Spleen (tissue), 7 donors: Measurements from ENCODE around the gene SLC23A2.

Experiments used
- POLR2A ChIP-seq, 3 donors: fragments of 450-650 bp; IDR thresholded peaks; one replicate each; pipeline ENCODE4 v1.5.1; 2017; ENCODE audit warnings: antibody characterized with exemption in 3 of 3, mild to moderate bottlenecking in 1 of 3
- POLR2AphosphoS5 ChIP-seq, 3 donors: sonication (generic); formaldehyde crosslinking; IDR thresholded peaks; one replicate each; pipeline ENCODE4 v1.5.1; 2017; ENCODE audit warnings: antibody characterized with exemption in 3 of 3
- TF ChIP-seq, protein P1 (sequence below), 11 experiments: fragments of 200-600 bp in 7 of 11; fragments of 450-650 bp in 4 of 11; sonication (generic) in 4 of 11; IDR thresholded peaks in 8 of 11; conservative IDR thresholded peaks in 3 of 11; 1 replicate in 7 of 11; 2 replicates in 4 of 11; pipeline versions ENCODE4 v1.4.0 to v1.8.0; 2016 to 2021; ENCODE audit warnings: antibody characterized with exemption in 11 of 11, inconsistent platforms in 4 of 11, mild to moderate bottlenecking in 1 of 11
- donor health status: DM: no; HTN: no; CAD: no; lungs with moderate emphysema.
- donor health status: DM: no; HTN: no; CAD: no.
- donor health status: DM: no; HTN: no; CAD: no.

DNA sequence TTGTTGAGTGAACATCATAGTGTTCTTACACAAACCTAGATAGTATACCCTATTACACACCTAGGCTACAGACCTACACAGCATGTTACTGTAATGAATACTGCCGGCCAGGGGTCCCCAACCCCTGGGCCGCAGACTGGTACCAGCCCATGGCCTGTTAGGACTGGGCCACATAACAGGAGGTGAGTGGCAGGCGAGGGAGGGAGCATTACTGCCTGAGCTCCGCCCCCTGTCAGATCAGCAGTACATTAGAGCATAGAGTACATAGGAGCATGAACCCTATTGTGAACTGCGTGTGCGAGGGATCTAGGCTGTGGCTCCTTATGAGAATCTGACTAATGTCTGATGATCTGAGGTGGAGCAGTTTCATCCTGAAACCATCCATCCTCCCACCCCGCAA is 153.3 kb downstream of the SLC23A2 start:
- no peak for TF ChIP-seq POLR2A (IDR thresholded peaks at IDR 0.05)
- no peak for TF ChIP-seq POLR2AphosphoS5 (IDR thresholded peaks at IDR 0.05)
- TF ChIP-seq, protein P1, sequence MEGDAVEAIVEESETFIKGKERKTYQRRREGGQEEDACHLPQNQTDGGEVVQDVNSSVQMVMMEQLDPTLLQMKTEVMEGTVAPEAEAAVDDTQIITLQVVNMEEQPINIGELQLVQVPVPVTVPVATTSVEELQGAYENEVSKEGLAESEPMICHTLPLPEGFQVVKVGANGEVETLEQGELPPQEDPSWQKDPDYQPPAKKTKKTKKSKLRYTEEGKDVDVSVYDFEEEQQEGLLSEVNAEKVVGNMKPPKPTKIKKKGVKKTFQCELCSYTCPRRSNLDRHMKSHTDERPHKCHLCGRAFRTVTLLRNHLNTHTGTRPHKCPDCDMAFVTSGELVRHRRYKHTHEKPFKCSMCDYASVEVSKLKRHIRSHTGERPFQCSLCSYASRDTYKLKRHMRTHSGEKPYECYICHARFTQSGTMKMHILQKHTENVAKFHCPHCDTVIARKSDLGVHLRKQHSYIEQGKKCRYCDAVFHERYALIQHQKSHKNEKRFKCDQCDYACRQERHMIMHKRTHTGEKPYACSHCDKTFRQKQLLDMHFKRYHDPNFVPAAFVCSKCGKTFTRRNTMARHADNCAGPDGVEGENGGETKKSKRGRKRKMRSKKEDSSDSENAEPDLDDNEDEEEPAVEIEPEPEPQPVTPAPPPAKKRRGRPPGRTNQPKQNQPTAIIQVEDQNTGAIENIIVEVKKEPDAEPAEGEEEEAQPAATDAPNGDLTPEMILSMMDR (IDR thresholded peaks at IDR 0.05 in 8 of 11, conservative IDR thresholded peaks at IDR 0.05 in 3 of 11), result no peak
